Raji (cell line): ENCODE data around the gene MRPS5.

Experiments used
- POLR2A ChIP-seq: IDR thresholded peaks from 2 replicates; pipeline ENCODE4 v1.6.1; 2011; ENCODE audit warnings: low read depth, low read length, control low read depth; ENCODE audit not compliant: insufficient read depth

MRPS5 gene

DNA sequence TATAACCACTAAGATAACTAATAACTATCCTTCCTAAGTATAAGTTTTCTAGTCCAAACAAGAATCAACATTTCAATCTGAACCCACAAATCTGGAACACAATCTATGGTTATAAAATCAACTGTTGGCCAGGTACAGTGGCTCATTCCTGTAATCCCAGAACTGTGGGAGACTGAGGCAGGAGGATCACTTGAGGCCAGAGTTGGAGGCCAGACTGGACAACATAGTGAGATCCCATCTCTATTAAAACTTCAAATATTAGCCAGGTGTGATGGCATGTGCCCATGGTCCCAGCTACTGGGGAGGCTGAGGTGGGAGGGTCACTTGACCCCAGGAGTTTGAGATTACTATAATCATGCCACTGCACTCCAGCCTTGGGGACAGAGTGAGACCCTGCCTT is 11.2 kb downstream of the MRPS5 start:
- no peak for TF ChIP-seq POLR2A

DNA sequence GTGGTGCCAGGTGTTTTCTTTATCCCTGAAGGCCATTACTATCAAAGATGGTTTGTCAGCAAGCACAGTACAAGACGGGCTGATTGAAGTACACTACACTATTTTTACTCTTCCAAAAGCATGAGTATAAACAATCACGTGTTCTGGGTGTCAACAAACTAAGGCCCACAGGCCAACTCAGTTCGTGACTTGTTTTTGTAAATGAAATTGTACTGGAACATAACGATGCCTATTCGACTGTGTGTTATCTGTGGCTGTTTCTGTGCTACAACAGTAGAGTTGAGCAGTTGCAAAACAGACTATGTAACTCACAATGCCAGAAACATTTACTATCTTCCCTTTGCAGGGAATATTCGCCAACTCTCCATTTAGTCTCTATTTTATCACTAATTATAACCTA is 12.3 kb downstream of the MRPS5 start:
- TF ChIP-seq POLR2A = no peak

DNA sequence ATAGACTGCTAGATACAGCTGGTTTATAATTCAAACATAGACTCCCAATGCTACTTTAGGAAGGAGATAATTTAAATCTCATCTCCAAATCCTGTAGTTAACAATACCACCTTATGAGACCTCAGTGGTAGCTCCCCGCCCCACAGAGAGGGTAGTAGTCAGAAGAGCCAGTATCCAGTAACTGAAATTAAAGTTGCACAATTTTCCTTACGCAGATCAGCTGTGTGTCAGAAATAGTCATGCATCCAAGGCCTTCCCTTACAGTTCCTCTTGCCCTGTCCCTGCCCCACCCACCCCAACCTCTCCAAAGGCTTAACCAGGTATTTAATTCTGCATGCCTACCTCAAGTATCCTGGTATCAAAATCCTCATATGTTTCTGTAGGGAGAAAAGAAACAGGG is 15.5 kb downstream of the MRPS5 start:
- TF ChIP-seq POLR2A = no peak

DNA sequence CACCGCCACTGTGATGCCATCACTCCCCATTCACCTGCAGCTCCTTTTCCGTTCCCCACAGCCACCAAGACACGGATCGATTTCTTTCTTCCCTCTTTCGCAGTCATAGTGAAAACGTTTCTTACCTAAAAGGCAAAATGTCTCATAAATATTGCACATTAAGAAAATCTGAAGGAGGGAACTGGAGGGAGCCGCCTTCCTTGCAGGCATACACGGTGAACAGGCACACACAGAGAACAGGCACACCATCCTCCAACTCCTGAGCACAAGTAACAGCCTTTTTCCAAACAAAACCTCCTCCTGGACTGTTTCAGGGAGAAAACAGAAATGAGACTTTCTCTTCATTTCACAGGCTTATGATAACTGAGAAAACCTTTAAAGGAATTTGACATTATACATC is 17.0 kb downstream of the MRPS5 start:
- TF ChIP-seq POLR2A = no peak

DNA sequence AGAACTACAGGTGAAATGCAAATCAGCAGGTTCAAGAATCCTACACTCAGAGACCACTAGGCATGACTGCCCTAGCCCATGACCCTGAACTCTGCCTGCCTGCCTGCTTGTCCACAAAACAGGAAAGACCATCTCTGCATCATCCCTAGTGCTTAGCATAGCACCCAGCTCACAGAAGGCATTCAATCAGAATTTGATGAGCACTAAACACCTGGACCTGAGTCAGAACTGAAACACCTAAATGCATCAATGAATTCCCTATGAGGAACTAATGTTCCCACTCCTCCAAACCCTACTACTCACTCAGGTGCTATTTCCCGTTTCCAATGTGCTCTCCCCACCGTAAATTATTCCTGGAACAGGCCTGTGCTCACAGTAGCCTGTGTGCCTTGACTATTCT is 21.7 kb downstream of the MRPS5 start:
- no peak for TF ChIP-seq POLR2A

DNA sequence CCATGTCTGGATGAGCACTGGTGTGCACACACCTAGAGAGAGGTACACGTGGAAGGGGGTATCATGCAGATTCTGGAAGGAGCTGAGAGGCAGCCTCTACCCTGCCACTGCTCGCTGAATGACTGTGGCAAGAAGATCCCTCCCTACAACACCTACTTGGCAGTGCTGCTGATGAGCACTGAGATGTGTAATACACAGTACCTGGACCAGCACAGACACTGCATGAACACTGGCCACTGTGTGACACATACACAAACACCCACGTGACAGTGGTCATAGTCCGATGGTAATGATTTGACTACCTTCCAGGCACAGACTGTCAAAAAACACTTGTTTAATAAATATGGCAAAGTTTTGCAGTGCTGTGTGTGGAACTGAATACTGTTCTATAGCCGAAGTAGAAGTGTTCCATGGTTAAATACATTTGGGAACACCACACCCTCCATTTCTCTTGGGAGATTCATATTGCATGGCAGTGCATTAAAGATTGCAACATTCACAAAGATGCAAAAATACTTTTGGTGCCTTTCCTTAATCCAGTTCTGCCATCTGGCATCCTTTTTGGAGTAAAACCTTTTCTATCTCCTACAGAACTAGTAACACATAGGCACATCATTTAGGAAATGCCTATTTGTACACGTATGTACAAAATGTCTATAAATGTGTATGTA is 29.6 kb downstream of the MRPS5 start:
- no peak for TF ChIP-seq POLR2A

DNA sequence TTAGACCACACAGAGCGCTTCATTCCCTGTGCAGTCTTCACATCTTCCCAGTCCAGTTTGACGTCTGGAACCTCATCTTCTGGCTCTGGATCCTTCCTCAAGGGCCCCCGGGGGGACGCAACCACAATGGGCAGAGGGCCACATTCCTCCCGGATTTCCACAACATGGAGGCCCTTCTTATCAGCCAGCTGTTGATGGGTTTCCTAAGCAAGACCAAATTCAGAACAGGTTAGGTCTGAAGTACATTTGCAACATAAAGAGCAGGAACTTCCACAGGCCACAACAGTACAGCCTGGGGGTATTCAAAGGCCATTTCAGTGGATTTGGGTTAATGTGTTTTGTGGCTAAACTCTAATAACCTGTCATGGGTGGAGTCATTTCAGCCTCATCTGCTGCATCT is 34.2 kb downstream of the MRPS5 start:
- no peak for TF ChIP-seq POLR2A

DNA sequence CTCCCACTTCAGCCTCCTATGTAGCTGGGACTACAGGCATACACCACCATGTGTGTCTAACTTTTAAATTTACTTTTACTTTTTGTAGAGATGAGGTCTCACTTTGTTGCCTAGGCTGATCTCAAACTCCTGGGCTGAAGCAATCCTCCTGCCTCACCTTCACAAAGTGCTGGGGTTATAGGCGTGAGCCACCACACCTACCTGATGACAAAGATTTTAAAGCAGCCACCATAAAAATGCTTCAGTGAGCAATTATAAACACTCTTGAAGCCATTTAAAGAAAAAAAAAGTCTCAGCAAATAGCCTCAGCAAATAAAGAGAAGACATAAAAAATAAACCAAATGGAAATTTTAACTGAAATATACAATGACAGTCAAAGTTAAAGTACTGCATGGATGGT is 35.6 kb downstream of the MRPS5 start:
- no peak for TF ChIP-seq POLR2A

DNA sequence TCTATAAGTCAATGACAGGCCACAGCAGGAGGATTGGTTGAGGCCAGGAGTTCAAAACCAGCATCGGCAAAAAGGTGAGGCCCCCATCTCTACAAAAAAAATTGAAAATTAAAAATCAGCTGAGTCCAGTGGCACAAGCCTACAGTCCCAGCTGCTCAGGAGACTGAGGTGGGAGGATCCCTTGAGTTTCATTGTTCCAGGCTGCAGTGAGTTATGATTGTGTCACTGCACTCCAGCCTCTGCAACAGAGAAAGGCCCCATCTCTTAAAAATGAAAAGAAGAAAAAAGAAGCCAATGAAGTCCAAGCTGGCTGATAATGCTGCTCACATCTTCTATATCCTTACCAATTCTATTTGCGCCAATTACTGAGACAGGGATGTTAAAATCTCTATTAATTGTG is 39.1 kb downstream of the MRPS5 start:
- TF ChIP-seq POLR2A = no peak

DNA sequence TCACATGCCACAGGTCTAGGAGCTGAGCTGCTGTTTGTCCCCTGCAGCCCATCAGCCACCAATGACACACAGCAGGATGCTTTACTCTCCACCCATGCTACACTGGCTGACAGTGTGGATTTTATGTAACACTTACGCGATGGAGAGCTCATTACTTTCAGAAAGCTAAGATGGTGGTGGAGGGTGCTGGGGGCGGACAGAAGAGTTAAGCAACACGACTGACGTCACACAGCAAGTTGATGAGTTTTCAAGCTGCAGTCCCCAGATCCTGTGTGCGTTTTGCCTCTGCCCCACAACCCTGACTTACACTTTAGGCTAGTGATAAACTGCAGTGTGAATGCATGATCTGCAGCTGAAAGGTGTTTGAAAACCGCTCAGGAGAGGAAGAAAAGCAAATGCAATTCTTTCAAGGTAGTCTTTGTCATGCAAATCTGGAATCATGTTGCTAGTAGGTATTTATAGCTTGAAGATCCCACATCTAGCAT is 42.4 kb downstream of the MRPS5 start:
- TF ChIP-seq POLR2A = no peak

DNA sequence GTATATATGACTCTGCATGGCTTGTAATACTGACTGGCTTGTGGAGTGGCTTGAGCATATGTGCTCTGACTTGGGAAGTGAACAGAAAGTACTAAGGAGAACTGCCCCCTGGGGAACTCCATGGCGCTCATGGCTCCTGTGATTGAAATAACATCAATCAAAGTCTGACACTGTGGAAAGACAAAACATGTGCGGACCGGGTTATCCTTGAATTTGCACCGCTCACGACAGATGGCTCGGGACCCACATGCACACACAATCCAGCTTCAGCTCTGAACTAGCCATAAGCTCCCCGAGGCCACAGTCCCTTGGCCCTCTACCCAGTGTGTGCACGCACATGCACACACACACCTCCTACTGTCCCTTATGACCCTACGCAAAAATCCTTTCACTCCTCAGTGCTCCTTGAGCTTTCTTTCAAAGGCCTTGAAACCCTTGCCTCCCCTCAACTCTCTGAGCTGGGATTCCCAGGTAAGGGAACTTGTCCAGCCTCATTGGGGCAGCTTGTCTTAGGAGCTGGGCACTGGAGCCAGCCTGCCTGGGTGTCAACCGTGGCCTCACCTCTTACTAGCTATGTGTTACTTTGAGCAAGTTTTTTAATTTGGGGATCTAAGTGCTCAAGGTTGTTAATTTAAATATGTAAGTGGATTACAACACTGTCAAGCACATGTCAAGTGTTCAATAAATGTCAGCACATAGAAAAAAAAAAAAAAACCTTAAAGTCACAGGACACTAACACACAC is 43.6 kb downstream of the MRPS5 start:
- TF ChIP-seq POLR2A = no peak

DNA sequence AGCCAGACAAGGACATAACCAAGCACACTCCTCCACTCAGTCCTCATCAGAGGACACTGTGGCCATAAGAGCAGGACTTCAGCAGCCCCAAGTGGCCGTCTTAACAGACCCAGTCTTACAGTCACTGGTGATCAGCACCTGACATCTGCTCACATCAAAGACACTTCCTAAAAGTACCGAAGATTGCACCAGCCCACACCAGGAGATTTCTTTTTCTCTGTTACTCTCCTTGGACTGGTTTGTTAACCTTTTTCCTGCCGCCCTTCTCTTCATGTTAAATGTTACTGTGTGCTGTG is 44.1 kb downstream of the MRPS5 start:
- no peak for TF ChIP-seq POLR2A

DNA sequence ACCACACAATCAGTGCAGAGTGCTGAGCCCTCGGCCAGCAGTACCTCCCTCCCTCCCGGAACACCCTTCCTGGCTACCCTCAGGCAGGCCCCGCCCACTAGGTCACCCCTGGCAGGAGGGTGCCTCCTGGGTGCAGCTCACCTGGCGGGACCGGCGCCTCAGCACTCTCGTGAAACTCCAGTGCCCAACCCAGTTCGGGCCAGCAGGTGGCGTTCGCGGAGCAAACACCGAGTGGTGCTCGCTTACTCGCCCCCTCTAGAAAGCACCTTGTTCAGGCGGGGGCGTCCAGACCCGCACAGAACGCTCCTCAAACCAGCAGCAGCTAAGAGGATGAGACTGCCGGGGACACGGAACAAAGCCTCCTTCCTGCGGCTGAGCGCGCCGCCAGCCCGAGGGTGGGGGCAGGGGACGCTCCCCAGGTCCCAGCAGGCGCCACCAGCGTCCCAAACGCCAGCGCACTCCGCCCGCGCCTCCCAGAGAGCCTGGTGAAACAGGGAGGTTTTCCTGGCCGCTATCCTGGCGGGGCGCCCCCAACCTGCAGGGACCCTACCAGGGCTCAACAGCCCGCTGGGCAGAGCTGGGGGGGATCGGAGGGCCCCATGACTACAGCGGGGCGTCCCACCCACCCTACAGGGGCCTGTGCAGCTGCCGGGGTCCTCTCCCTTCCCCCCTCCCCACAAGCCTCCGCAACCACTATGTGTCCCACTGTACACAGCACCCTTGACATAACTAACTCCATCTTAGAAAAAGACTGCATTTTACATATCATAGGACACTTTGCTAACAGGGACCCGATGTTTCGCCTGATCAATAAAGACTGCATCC is 44.7 kb downstream of the MRPS5 start:
- no peak for TF ChIP-seq POLR2A

DNA sequence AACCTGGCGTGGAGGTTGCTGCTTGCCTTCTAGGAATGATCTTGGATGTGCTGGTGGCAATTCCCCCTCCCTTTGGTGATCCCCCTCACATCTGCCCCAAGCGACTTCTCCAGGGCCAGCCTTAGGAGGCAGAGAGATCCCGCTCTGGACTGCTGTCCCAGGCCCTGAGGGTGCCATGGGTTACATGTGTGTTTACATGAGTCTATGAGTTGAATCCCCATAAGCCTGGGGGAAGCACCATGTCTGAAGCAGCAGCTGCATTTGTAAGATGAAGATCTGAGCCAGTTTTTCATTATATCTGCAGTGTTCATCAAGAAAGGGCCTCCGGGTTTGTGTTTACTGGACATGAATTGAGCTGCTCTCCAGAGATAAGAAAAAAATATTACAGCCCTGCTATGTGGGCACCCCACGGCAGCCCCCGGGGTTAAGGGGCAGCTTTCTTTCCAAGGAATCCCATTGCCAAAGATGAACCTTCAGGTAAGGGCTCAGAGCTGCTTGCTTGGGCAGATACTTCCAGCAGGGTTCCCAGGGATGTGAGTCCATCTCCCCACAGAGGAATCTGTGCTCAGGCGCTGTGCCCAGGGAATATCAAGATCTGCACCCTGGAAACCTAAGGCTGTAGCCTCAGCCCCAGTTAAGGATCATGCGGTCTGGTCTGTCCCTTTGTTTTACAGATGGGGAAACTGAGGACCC is 46.0 kb downstream of the MRPS5 start:
- no peak for TF ChIP-seq POLR2A

DNA sequence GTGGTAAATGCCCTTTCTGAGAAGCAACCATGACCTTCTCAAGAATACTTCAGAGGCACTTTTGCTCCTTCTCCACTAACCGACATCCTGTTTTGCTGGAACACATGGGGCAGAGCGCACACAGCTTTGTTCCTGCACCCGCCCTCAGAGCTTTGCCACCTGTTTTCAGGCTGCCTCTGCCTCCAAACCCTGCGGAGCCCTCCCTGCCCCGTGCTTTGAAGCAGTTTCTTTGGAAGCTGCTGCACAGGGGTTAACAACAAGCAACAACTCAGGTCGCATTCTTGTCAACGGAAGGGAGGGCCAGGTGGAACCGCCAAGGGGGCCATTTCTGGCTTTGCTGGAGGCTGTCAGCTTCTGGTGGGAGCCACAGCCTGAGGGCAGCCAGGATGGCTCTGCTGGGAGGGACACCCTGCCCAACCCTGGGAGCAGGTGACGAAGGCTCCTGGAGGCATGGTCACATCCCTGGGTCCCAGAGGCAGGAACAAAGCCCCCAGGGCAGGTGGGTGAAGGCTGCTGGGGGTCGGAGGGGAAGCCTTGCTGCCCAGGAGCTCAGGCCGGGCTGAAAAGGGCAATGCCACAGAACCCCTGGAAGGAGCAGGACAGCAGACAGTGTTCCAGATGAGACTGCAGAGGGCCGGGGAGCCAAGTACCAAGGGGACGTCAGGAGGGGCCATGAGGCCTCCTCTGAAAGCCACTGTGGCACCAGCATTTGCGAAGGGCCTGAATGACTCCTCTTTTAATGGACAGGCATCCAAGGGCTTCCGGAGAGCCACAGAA is 46.8 kb downstream of the MRPS5 start:
- TF ChIP-seq POLR2A = no peak
